HG03565 (cell line): ENCODE results near the gene PLA1A.

Experiments
- ATAC-seq: cut with Tn5 transposase; IDR thresholded peaks from one replicate; pipeline ENCODE4 v1.9.1; 2021; ENCODE audit warnings: mild to moderate bottlenecking, moderate library complexity; ENCODE audit not compliant: unreplicated experiment

Gene PLA1A

GRCh38 chr3:119604878-119605277, 7.2 kb downstream of the PLA1A start:
- no peak for ATAC-seq

- no peak for ATAC-seq
Measured at GRCh38 chr3:119608405-119609000, 10.8 kb downstream of the PLA1A start.

- no peak for ATAC-seq
Measured at GRCh38 chr3:119609301-119609700, 11.6 kb downstream of the PLA1A start.

GRCh38 chr3:119611664-119612063, 14.0 kb downstream of the PLA1A start:
- ATAC-seq: no peak

- ATAC-seq: peak; percentile 70
Measured at GRCh38 chr3:119613201-119613600, 15.5 kb downstream of the PLA1A start.

GRCh38 chr3:119613872-119614271, 16.2 kb downstream of the PLA1A start:
- ATAC-seq: no peak

GRCh38 chr3:119616056-119616455, 18.4 kb downstream of the PLA1A start:
- no peak for ATAC-seq

- ATAC-seq: no peak
Measured at GRCh38 chr3:119619094-119619493, 21.4 kb downstream of the PLA1A start.

- ATAC-seq: no peak
Measured at GRCh38 chr3:119620899-119621298, 23.2 kb downstream of the PLA1A start.

- no peak for ATAC-seq
Measured at GRCh38 chr3:119624002-119624720, 26.5 kb downstream of the PLA1A start.

- no peak for ATAC-seq
Measured at GRCh38 chr3:119625451-119626153, 27.9 kb downstream of the PLA1A start.

- no peak for ATAC-seq
Measured at GRCh38 chr3:119626196-119626595, 28.5 kb downstream of the PLA1A start.

- no peak for ATAC-seq
Measured at GRCh38 chr3:119627461-119627860, 29.8 kb downstream of the PLA1A start.

- peak; percentile 35 for ATAC-seq
Measured at GRCh38 chr3:119628390-119628789, 30.7 kb downstream of the PLA1A start.

GRCh38 chr3:119628816-119629445, 31.2 kb downstream of the PLA1A start:
- ATAC-seq: peak; percentile 30

GRCh38 chr3:119630128-119630879, 32.6 kb downstream of the PLA1A start:
- no peak for ATAC-seq

- no peak for ATAC-seq
Measured at GRCh38 chr3:119630880-119631329, 33.2 kb downstream of the PLA1A start.

GRCh38 chr3:119631516-119631915, 33.8 kb downstream of the PLA1A start:
- ATAC-seq: no peak

GRCh38 chr3:119632216-119632615, 34.5 kb downstream of the PLA1A start:
- no peak for ATAC-seq

- ATAC-seq: no peak
Measured at GRCh38 chr3:119632829-119633228, 35.1 kb downstream of the PLA1A start.

GRCh38 chr3:119635719-119636118, 38.0 kb downstream of the PLA1A start:
- no peak for ATAC-seq
